ENCODE measurements around the gene NME7. TPM values are rescaled to one million over a fixed set of nuclear protein-coding genes. Genes with fewer than 3 reads are reported as not detected.

The NME7 gene
- total RNA-seq, 1 experiment from 2014 or later: 13.2 TPM

DNA sequence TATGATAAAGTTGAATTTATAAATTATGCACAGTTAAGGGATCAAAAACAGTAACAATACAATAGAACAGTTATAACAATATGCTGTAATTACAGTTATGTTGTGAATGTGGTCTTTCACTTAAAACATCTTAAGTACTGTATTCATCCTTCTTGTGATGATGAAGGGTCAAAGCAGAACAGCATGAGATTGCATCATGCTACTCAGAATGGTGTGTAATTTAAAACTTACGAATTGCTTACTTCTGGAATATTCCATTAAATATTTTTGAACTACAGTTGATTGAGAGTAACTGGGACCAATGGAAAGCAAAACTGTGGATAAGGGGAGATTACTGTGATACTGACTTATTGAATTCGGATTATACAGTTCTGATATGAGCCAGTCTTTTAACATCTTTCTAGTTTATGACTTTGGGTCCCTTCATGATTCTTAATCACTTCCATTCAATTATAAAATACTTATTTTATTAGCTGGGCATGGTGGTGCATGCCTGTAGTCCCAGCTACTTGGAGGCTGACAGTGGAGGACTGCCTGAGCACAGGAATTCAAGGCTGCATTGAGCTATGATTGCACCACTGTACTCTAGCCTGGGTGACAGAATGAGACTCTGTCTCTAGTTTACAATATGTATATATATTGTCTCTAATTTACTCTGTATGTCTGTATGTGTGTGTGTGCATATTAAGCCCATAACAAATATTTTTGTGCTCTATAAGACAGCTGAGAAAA lies 217.9 kb downstream of the NME7 start:
- Histone ChIP-seq H3K4ac (ENCODE audit: low read depth, low read length) (no peak overlapping the region), H2BK12ac (ENCODE audit: insufficient read length, low read depth, low read length) (no peak overlapping the region), H4K91ac (ENCODE audit: insufficient read length, low read depth, low read length) (no peak overlapping the region), H3K79me1 (ENCODE audit: insufficient read depth, low read depth, low read length, poor library complexity, severe bottlenecking) (no peaks in the 10 kb centered on the region), H4K8ac (replicated peaks; ENCODE audit: insufficient read length, low read depth, low read length) (no peak overlapping the region), H2BK15ac (ENCODE audit: low read depth, low read length) (no peak overlapping the region), H3T11ph (ENCODE audit: low read length) (no peak overlapping the region), H3K27me3 (ENCODE audit: insufficient read depth, low read length) (no peaks in the 10 kb centered on the region), H3K9ac (ENCODE audit: extremely low read depth, insufficient read length, low read length) (no peak overlapping the region), H3K4me2 (ENCODE audit: insufficient read depth, insufficient read length, low read length) (no peak overlapping the region), H2BK120ac (ENCODE audit: low read depth, low read length, poor library complexity, severe bottlenecking) (no peak overlapping the region), H4K5ac (ENCODE audit: insufficient read length, low read depth, low read length) (no peak overlapping the region), H3K56ac (ENCODE audit: insufficient read length, low read depth, low read length) (no peak overlapping the region), H3K4me1 (ENCODE audit: insufficient read depth, low read length) (no peaks in the 10 kb centered on the region), H3K9me3 (ENCODE audit: control insufficient read depth, low read depth, low read length) (no peaks in the 10 kb centered on the region), H2AK5ac (ENCODE audit: insufficient read length, low read length) (no peak overlapping the region), H2AFZ (ENCODE audit: low read length) (no peak overlapping the region), H3K18ac (ENCODE audit: insufficient read length, low read depth, low read length) (no peak overlapping the region), H2BK5ac (ENCODE audit: insufficient read length, low read length) (no peak overlapping the region), H3K79me2 (ENCODE audit: insufficient read depth, low read length) (no peaks in the 10 kb centered on the region), H2BK20ac (ENCODE audit: low read depth, low read length, poor library complexity, severe bottlenecking) (no peak overlapping the region), H4K20me1 (ENCODE audit: control insufficient read depth, insufficient read depth, insufficient read length) (no peaks in the 10 kb centered on the region), H3K23ac (ENCODE audit: insufficient read length, low read depth, low read length) (no peak overlapping the region), H3K27ac (ENCODE audit: insufficient read length, low read depth, low read length) (no peak overlapping the region), H3K14ac (ENCODE audit: insufficient read depth, low read length) (no peak overlapping the region), H3K23me2 (ENCODE audit: insufficient read length, low read depth, low read length, poor library complexity, severe bottlenecking) (no peaks in the 10 kb centered on the region)
- H3K4me3 Mint-ChIP-seq: no peak overlapping the region
- DNase-seq: no peak
- no CpG with 5 or more reads among the region's 2 CpGs for WGBS (ENCODE audit: extremely low coverage, insufficient read length, low lambda C conversion rate)
- TF ChIP-seq, protein P1, sequence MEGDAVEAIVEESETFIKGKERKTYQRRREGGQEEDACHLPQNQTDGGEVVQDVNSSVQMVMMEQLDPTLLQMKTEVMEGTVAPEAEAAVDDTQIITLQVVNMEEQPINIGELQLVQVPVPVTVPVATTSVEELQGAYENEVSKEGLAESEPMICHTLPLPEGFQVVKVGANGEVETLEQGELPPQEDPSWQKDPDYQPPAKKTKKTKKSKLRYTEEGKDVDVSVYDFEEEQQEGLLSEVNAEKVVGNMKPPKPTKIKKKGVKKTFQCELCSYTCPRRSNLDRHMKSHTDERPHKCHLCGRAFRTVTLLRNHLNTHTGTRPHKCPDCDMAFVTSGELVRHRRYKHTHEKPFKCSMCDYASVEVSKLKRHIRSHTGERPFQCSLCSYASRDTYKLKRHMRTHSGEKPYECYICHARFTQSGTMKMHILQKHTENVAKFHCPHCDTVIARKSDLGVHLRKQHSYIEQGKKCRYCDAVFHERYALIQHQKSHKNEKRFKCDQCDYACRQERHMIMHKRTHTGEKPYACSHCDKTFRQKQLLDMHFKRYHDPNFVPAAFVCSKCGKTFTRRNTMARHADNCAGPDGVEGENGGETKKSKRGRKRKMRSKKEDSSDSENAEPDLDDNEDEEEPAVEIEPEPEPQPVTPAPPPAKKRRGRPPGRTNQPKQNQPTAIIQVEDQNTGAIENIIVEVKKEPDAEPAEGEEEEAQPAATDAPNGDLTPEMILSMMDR (conservative IDR thresholded peaks at IDR 0.05): no peak
- no peak overlapping the region for H3K27ac Mint-ChIP-seq
- H3K9me3 Mint-ChIP-seq: no peaks in the 10 kb centered on the region
- peaks cover 3% of the 10 kb centered on the region in 2 experiments; a peak in 1 of 4 replicates for H3K4me1 Mint-ChIP-seq
- no peaks in the 10 kb centered on the region for H3K36me3 Mint-ChIP-seq (ENCODE audit: insufficient read depth in 1 of 3, low read depth in 3 of 3)
- no peaks in the 10 kb centered on the region for H3K27me3 Mint-ChIP-seq (ENCODE audit: low read depth)

Data from H9 (cell line).